PC-3 (cell line): ENCODE data around the gene TXN2.

Experiments used
- CTCF ChIP-seq: fragments of 300-600 bp; sonication (generic); conservative IDR thresholded peaks from 2 replicates; pipeline ENCODE4 v1.5.1; 2017; ENCODE audit warnings: antibody characterized with exemption, low read depth, mild to moderate bottlenecking, low read length
- EZH2 ChIP-seq: fragments of 300-600 bp; sonication (generic); IDR thresholded peaks from one replicate; pipeline ENCODE4 v1.6.1; 2017; ENCODE audit warnings: antibody characterized with exemption, mild to moderate bottlenecking, low read length; ENCODE audit not compliant: unreplicated experiment

DNA sequence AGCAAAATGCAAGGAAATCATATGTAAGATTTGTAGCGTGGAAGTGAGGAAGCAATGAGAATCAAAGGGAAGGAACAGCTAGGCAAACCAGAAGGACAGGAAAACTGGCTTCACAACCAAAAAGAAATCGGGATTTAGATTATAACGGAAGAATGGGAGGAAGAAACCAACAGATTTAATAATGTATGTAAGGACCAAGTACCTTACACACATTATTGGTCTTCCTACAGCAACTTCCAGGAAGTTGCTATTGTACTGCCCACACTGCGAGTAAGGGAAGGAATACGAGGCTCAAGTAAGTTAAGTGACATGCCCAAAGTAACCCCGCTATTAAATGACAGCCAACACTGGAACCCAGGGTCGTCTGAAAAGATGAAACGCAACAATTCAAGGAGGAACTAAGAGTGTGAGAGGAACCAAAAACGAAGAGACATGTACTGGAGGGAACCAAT is 473 bp downstream of the TXN2 start:
- TF ChIP-seq CTCF (no peak), EZH2 (no peak)
